Upper lobe of left lung (tissue), 4 donors: ENCODE results near the gene CLDN7.

Source experiments
- POLR2A ChIP-seq, 4 donors: fragments of 450-650 bp; IDR thresholded peaks; one replicate each; pipeline ENCODE4 v1.5.1; 2016 to 2017; ENCODE audit warnings: antibody characterized with exemption in 4 of 4, mild to moderate bottlenecking in 2 of 4
- TF ChIP-seq, protein P1 (sequence below), 6 experiments: fragments of 450-650 bp in 4 of 6; fragments of 200-600 bp in 2 of 6; sonication (generic) in 2 of 6; IDR thresholded peaks; one replicate each; pipeline ENCODE4 v1.5.1; 2016 to 2019; ENCODE audit warnings: antibody characterized with exemption in 6 of 6

DNA sequence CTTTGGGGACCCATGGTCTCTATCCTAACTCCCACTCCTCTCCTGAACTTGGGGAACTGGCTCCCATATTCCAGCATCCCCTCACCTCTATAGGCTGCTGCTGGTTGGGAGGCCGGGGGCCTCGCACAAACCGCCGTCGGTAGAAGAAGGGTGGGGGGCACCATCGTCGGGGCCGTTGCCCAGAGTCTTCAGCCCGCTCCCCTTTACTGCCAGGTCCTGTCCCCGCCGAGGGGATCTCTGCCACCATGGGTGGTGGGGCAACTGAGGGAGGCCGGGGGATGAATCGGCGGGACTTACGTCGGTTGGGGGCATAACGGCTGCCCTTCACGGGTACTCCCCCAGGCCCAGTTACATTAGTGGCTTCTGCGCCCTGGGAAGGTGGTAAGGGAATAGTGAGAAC lies 27.9 kb upstream of the CLDN7 start:
- TF ChIP-seq, protein P1, sequence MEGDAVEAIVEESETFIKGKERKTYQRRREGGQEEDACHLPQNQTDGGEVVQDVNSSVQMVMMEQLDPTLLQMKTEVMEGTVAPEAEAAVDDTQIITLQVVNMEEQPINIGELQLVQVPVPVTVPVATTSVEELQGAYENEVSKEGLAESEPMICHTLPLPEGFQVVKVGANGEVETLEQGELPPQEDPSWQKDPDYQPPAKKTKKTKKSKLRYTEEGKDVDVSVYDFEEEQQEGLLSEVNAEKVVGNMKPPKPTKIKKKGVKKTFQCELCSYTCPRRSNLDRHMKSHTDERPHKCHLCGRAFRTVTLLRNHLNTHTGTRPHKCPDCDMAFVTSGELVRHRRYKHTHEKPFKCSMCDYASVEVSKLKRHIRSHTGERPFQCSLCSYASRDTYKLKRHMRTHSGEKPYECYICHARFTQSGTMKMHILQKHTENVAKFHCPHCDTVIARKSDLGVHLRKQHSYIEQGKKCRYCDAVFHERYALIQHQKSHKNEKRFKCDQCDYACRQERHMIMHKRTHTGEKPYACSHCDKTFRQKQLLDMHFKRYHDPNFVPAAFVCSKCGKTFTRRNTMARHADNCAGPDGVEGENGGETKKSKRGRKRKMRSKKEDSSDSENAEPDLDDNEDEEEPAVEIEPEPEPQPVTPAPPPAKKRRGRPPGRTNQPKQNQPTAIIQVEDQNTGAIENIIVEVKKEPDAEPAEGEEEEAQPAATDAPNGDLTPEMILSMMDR (IDR thresholded peaks at IDR 0.05) = no peak
- no peak for TF ChIP-seq POLR2A (IDR thresholded peaks at IDR 0.05)
